Activated T-helper 2 cell treated with anti-CD3 and anti-CD28 coated beads, Interferon-gamma antibody, Interleukin-2, Interleukin-4, amounts not matched to agents 10 μg/mL and 5 μg/mL and 100 μg/mL, durations not matched to agents 14 hours and 24 hours and 36 hours (primary cell): ENCODE data around the gene KRT37. TPM values are rescaled to one million over a fixed set of nuclear protein-coding genes. Genes with fewer than 3 reads are reported as not detected.

Experiments used
- DNase-seq: peaks from one replicate; pipeline ENCODE4 v3.0.0; 2021; ENCODE audit warnings: low spot score
- H3K27ac Mint-ChIP-seq: one replicate; pipeline ENCODE4 v1.8.0; 2021; ENCODE audit warnings: mixed read lengths
- H3K27me3 Mint-ChIP-seq: one replicate; pipeline ENCODE4 v1.8.0; 2021; ENCODE audit warnings: low read depth, mixed read lengths
- H3K36me3 Mint-ChIP-seq: one replicate; pipeline ENCODE4 v1.8.0; 2021; ENCODE audit warnings: low read depth, mixed read lengths
- H3K4me1 Mint-ChIP-seq: one replicate; pipeline ENCODE4 v1.8.0; 2021; ENCODE audit warnings: low read depth, mixed read lengths
- H3K4me3 Mint-ChIP-seq: one replicate; pipeline ENCODE4 v1.8.0; 2021; ENCODE audit warnings: low read depth, mild to moderate bottlenecking, moderate library complexity, mixed read lengths
- H3K9me3 Mint-ChIP-seq: one replicate; pipeline ENCODE4 v1.8.0; 2021; ENCODE audit warnings: mixed read lengths
- intact Hi-C: fragments of 100-400 bp; cut with micrococcal nuclease; formaldehyde crosslinking; loops from one replicate; pipeline ENCODE4 v1.15.1; 2023
- total RNA-seq: library from RNA; stranded (reverse); gene quantifications from 2 replicates; pipeline ENCODE4 v1.2.3, GENCODE V29; 2022

The KRT37 gene
- total RNA-seq = not detected in 2 replicates

DNA sequence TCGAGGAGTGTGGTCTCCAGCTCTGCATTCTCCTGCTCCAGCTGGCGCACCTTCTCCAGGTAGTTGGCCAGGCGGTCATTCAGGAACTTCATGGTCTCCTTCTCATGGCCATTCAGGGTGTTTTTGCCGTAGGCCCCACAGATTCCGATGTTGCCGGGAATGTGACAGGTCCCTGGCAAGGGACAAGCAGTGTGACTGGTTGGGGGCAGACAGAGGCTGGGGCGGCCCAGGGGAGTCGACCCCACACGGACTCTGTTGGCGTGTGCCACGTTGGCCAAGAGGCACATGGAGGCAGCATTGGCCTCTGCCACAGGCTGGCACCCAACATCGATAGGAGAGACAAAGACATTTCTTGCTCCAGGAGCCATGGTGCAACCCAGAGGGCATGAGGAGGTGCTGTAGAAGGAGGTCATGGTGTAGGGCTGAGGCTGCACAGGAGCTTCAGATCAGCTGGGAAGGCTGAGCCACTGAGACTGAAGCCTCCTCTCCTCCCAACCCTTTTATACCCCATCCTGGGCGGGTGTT lies at the start of gene KRT37:
TSS of gene KRT37 (minus strand) at position 475 of the 525 bp plus-strand sequence. CDS start at position 413, 62 bp downstream.
- intact Hi-C loops = no loop called here
- H3K36me3 Mint-ChIP-seq = no peaks in the 10 kb centered on the region
- H3K9me3 Mint-ChIP-seq = no peaks in the 10 kb centered on the region
- H3K4me1 Mint-ChIP-seq = no peaks in the 10 kb centered on the region
- H3K4me3 Mint-ChIP-seq = no peak within 1 kb of the TSS
- no peaks in the 10 kb centered on the region for H3K27me3 Mint-ChIP-seq
- H3K27ac Mint-ChIP-seq = no peak within 1 kb of the TSS
- no peak for DNase-seq

DNA sequence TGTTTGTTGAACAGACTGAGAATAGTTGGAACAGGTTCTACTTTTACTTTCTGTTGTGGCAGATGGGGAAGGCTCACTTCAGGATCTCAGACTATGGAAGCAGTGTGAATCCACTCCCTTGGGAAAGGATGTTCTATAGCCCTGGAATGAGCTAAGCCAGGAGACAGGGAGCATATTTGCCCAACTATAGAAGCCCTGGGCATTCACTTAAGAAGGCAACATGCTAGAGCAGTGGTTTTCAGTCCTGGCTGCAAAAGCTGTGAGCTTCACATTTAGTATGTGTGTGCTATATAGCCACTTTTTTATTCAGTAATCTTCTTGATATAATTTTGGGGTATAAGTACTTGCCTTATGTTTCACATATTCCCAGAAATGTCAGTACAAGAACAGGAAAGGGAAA lies 44.0 kb upstream of the KRT37 start:
- no peak for DNase-seq

GRCh38 chr17:41467561-41467960 lies 43.2 kb upstream of the KRT37 start:
- H3K27ac Mint-ChIP-seq = no peak overlapping the region
- H3K27me3 Mint-ChIP-seq = peaks cover 1% of the 10 kb centered on the region
- DNase-seq = no peak
- H3K4me3 Mint-ChIP-seq = no peak overlapping the region
- no peaks in the 10 kb centered on the region for H3K36me3 Mint-ChIP-seq
- intact Hi-C loops = no loop called here
- no peaks in the 10 kb centered on the region for H3K9me3 Mint-ChIP-seq
- no peaks in the 10 kb centered on the region for H3K4me1 Mint-ChIP-seq

More for the DNA sequence above, 44.0 kb upstream of the KRT37 start:
- intact Hi-C loops = no loop called here
- H3K36me3 Mint-ChIP-seq = no peaks in the 10 kb centered on the region
- H3K27me3 Mint-ChIP-seq = peaks cover 1% of the 10 kb centered on the region
- no peaks in the 10 kb centered on the region for H3K9me3 Mint-ChIP-seq
- H3K27ac Mint-ChIP-seq = no peak overlapping the region
- H3K4me3 Mint-ChIP-seq = no peak overlapping the region
- no peaks in the 10 kb centered on the region for H3K4me1 Mint-ChIP-seq

GRCh38 chr17:41466988-41467387 lies 42.6 kb upstream of the KRT37 start, which contains the start of gene KRT32:
KRT32 (minus strand) TSS chr17:41467386; CDS start chr17:41467325, 61 bp downstream.
- no peak within 1 kb of the TSS for H3K27ac Mint-ChIP-seq
- DNase-seq = no peak
- intact Hi-C loops = no loop called here
- peaks cover 1% of the 10 kb centered on the region for H3K27me3 Mint-ChIP-seq
- H3K4me1 Mint-ChIP-seq = no peaks in the 10 kb centered on the region
- H3K4me3 Mint-ChIP-seq = no peak within 1 kb of the TSS
- H3K36me3 Mint-ChIP-seq = no peaks in the 10 kb centered on the region
- no peaks in the 10 kb centered on the region for H3K9me3 Mint-ChIP-seq

- Mint-ChIP-seq H3K36me3 (no peaks in the 10 kb centered on the region), H3K4me1 (no peaks in the 10 kb centered on the region), H3K4me3 (no peak overlapping the region), H3K27ac (no peak overlapping the region), H3K9me3 (no peaks in the 10 kb centered on the region), H3K27me3 (peaks cover 4% of the 10 kb centered on the region)
- intact Hi-C loops = no loop called here
- DNase-seq = no peak
Measured at GRCh38 chr17:41464682-41465081, 40.3 kb upstream of the KRT37 start.

DNA sequence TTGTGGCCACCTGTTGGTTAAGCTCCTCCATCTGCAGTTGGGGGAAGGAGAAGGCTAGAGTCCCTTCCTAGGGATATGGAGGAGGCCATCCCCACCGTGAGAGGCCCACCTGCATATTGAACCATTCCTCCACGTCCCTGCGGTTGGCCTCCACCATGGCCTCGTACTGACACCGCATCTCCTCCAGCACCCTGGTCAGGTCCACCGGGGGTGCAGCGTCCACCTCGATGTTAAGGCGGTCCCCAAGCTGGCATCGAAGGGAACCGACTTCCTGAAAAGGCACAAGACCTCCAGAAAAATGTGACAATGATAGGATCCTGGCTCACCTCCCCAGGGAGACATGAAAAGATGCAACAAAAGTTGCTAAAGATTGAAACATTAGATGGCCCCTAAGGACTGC lies 39.8 kb upstream of the KRT37 start:
- no peaks in the 10 kb centered on the region for H3K9me3 Mint-ChIP-seq
- intact Hi-C loops = no loop called here
- H3K36me3 Mint-ChIP-seq = no peaks in the 10 kb centered on the region
- no peak overlapping the region for H3K27ac Mint-ChIP-seq
- no peak for DNase-seq
- H3K4me3 Mint-ChIP-seq = no peak overlapping the region
- no peaks in the 10 kb centered on the region for H3K4me1 Mint-ChIP-seq
- H3K27me3 Mint-ChIP-seq = peaks cover 2% of the 10 kb centered on the region

- H3K4me3 Mint-ChIP-seq = no peak overlapping the region
- H3K4me1 Mint-ChIP-seq = no peaks in the 10 kb centered on the region
- DNase-seq = no peak
- no peak overlapping the region for H3K27ac Mint-ChIP-seq
- H3K36me3 Mint-ChIP-seq = no peaks in the 10 kb centered on the region
- intact Hi-C loops = no loop called here
- no peaks in the 10 kb centered on the region for H3K9me3 Mint-ChIP-seq
- H3K27me3 Mint-ChIP-seq = peaks cover 2% of the 10 kb centered on the region
Measured at GRCh38 chr17:41463746-41464145, 39.4 kb upstream of the KRT37 start.

GRCh38 chr17:41462705-41463104 lies 38.3 kb upstream of the KRT37 start:
- Mint-ChIP-seq H3K27ac (no peak overlapping the region), H3K4me1 (no peaks in the 10 kb centered on the region), H3K9me3 (no peaks in the 10 kb centered on the region), H3K4me3 (no peak overlapping the region), H3K27me3 (peaks cover 2% of the 10 kb centered on the region), H3K36me3 (no peaks in the 10 kb centered on the region)
- no peak for DNase-seq
- intact Hi-C loops = no loop called here

DNA sequence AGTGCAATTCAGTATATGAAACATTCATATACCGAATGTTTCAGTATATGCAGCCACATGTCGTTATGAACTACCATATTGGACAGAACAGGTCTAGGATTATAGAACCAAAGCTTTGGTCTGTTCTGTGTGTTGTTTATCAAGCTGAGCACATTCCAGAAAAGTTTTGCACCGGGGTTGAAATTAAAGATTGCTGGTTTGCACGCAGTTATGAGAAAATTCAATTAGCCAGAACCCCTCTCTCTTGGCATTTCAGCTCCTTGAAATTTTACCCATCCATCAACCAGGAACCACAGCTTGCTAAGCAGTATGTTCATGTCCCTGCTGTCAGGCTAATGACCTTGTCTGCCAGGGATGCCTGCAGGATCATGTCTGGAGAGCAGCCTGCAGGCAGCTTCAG lies 33.3 kb upstream of the KRT37 start:
- no peak for DNase-seq
- Mint-ChIP-seq H3K4me1 (no peaks in the 10 kb centered on the region), H3K27me3 (peaks cover 10% of the 10 kb centered on the region), H3K27ac (no peak overlapping the region), H3K36me3 (no peaks in the 10 kb centered on the region), H3K9me3 (no peaks in the 10 kb centered on the region), H3K4me3 (no peak overlapping the region)
- intact Hi-C loops = no loop called here

DNA sequence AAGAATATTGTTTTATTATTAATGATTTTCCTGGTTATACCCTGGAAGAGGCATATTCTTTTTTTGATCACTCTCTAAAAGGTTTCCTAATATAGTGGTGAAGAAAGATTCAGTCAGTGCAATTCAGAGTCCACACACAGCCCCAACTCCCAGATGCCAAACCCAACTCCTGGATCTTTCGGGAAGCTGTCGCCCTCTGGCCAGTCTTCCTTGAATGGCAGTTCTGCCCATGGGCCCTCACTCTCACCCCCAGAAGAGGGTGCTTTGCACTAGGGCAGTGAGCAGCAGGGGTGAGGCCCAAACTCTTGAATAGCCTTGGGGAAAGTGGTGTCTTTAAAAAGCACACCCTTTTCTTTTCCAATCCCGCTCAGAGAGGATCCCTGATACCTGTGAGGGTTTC lies 31.8 kb upstream of the KRT37 start:
- DNase-seq = no peak
- H3K4me3 Mint-ChIP-seq = no peak overlapping the region
- no peak overlapping the region for H3K27ac Mint-ChIP-seq
- H3K36me3 Mint-ChIP-seq = no peaks in the 10 kb centered on the region
- no peaks in the 10 kb centered on the region for H3K4me1 Mint-ChIP-seq
- peaks cover 10% of the 10 kb centered on the region for H3K27me3 Mint-ChIP-seq
- intact Hi-C loops = no loop called here
- no peaks in the 10 kb centered on the region for H3K9me3 Mint-ChIP-seq

DNA sequence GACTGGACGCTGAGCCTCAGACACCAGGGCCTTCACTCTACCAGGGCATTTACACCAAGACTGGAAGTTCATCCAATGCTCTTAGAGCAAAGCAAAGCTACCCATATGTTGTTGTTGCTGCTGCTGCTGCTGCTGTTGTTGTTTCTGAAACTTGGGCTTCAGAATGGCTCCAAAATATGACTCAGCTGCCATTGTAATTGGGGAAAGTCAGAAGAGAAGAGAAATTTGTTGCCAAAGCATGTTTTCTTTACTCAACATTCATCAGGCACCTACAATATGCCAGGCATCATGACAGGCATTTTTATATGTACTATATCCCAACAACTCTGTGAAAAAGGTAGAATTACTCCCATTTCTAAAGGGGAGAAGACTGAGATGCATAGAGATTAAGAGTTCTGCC lies 30.9 kb upstream of the KRT37 start:
- DNase-seq = no peak
- Mint-ChIP-seq H3K4me3 (no peak overlapping the region), H3K27ac (no peak overlapping the region), H3K4me1 (no peaks in the 10 kb centered on the region), H3K9me3 (no peaks in the 10 kb centered on the region), H3K27me3 (peaks cover 12% of the 10 kb centered on the region), H3K36me3 (no peaks in the 10 kb centered on the region)
- intact Hi-C loops = no loop called here

GRCh38 chr17:41453066-41453465 lies 28.7 kb upstream of the KRT37 start:
- Mint-ChIP-seq H3K27ac (no peak overlapping the region), H3K36me3 (no peaks in the 10 kb centered on the region), H3K27me3 (peaks cover 16% of the 10 kb centered on the region), H3K9me3 (no peaks in the 10 kb centered on the region), H3K4me1 (no peaks in the 10 kb centered on the region), H3K4me3 (no peak overlapping the region)
- DNase-seq = no peak
- intact Hi-C loops = no loop called here

GRCh38 chr17:41452281-41452680 lies 27.9 kb upstream of the KRT37 start:
- H3K27ac Mint-ChIP-seq = no peak overlapping the region
- no peak for DNase-seq
- H3K4me1 Mint-ChIP-seq = no peaks in the 10 kb centered on the region
- H3K36me3 Mint-ChIP-seq = no peaks in the 10 kb centered on the region
- no peak overlapping the region for H3K4me3 Mint-ChIP-seq
- intact Hi-C loops = no loop called here
- no peaks in the 10 kb centered on the region for H3K9me3 Mint-ChIP-seq
- H3K27me3 Mint-ChIP-seq = peaks cover 16% of the 10 kb centered on the region

GRCh38 chr17:41451154-41451728 lies 26.9 kb upstream of the KRT37 start:
- H3K4me1 Mint-ChIP-seq = no peaks in the 10 kb centered on the region
- no peak for DNase-seq
- no peaks in the 10 kb centered on the region for H3K9me3 Mint-ChIP-seq
- no peaks in the 10 kb centered on the region for H3K36me3 Mint-ChIP-seq
- H3K27ac Mint-ChIP-seq = no peak overlapping the region
- intact Hi-C loops = no loop called here
- no peak overlapping the region for H3K4me3 Mint-ChIP-seq
- peaks cover 16% of the 10 kb centered on the region for H3K27me3 Mint-ChIP-seq
